ENCODE results near the gene DCST2. TPM values are rescaled to one million over a fixed set of nuclear protein-coding genes. Genes with fewer than 3 reads are reported as not detected.

Gene DCST2
- total and polyA plus RNA-seq, 9 of the 15 experiments (the other 6 are each of a cell fraction or from before 2014, with no cell fraction given): 0.09 to 0.49 (median 0.11) TPM; not detected in 3

- TF ChIP-seq ZMIZ1 (IDR thresholded peaks at IDR 0.05; ENCODE audit: low read depth in 2 of 2, low read length in 2 of 2): no peak; a peak in 1 of 4 replicates
- TF ChIP-seq ETV1 (tag; conservative IDR thresholded peaks at IDR 0.05; ENCODE audit: low read depth): peak; percentile 97
- no peak for TF ChIP-seq LARP7 (IDR thresholded peaks at IDR 0.05)
- no peak for TF ChIP-seq U2AF2 (optimal IDR thresholded peaks at IDR 0.05; ENCODE audit: low read depth, low read length)
- TF ChIP-seq EWSR1 (IDR thresholded peaks at IDR 0.05; ENCODE audit: borderline replicate concordance, low read depth, partially characterized antibody): no peak
- TF ChIP-seq ZNF785 (CRISPR knock-in tag; IDR thresholded peaks at IDR 0.05): no peak
- TF ChIP-seq TCF15 (CRISPR knock-in tag; IDR thresholded peaks at IDR 0.05): no peak
- no peak for TF ChIP-seq EZH2 (IDR thresholded peaks at IDR 0.05; ENCODE audit: borderline replicate concordance, low read depth, low read length)
- no peak for TF ChIP-seq PYGO2 (tag; IDR thresholded peaks at IDR 0.05)
- no peak for TF ChIP-seq SMC3 (conservative IDR thresholded peaks at IDR 0.05; ENCODE audit: insufficient read depth, low read depth, low read length)
- TF ChIP-seq ZNF3 (CRISPR knock-in tag; IDR thresholded peaks at IDR 0.05): no peak
- TF ChIP-seq TFAP4 (CRISPR knock-in tag; IDR thresholded peaks at IDR 0.05; ENCODE audit: borderline replicate concordance): peak; percentile 82; the same call in 1 of the 2 replicates
- TF ChIP-seq FOXA1 (IDR thresholded peaks at IDR 0.05; ENCODE audit: borderline replicate concordance): no peak
- TF ChIP-seq ZNF76 (CRISPR knock-in tag; IDR thresholded peaks at IDR 0.05; ENCODE audit: borderline replicate concordance): no peak
- no peak for TF ChIP-seq TGIF2 (CRISPR knock-in tag; IDR thresholded peaks at IDR 0.05)
- TF ChIP-seq CEBPG (CRISPR knock-in tag; IDR thresholded peaks at IDR 0.05): 0 out of 2 replicates have a peak, but pooled peaks have one; percentile 29
- TF ChIP-seq CEBPG (tag; conservative IDR thresholded peaks at IDR 0.05 in 1 of 2, IDR thresholded peaks at IDR 0.05 in 1 of 2): no peak
- TF ChIP-seq CBX1 (IDR thresholded peaks at IDR 0.05; ENCODE audit: low read depth): no peak
Measured at GRCh38 chr1:154974102-154974807, 59.3 kb downstream of the DCST2 start, which contains the start of gene CKS1B (continued).

Data from K562 (cell line).